K562 (cell line): Measurements from ENCODE around the gene C5orf22. TPM values are rescaled to one million over a fixed set of nuclear protein-coding genes. Genes with fewer than 3 reads are reported as not detected.

Source experiments
- ATAC-seq: fragments of 200-7000 bp; cut with Tn5 transposase; 3 replicates; pipeline ENCODE4 v1.9.1; 2020; ENCODE audit warnings: moderate library complexity
- BruUV-seq: library from RNA; stranded (reverse); fragments of 400-500 nt; replicated peaks from 2 replicates; lab custom pipeline; 2021; lab: Mats Ljungman, UMichigan
- CTCF ChIA-PET: fragments of 300-600 bp; formaldehyde crosslinking; extraction: SDS; loops from one replicate; lab custom pipeline; 2021; ENCODE audit warnings: low intra/inter-chr PET ratio; lab: Yijun Ruan, JAX
- POLR2A ChIA-PET: fragments of 300-600, 350-650 bp; sonication (Branson Sonifier 250); formaldehyde crosslinking; extraction: SDS; loops from one replicate; lab custom pipeline; 2021; ENCODE audit warnings: antibody characterized with exemption, inconsistent platforms; lab: Yijun Ruan, JAX
- DNase-seq, 4 experiments: peaks; one replicate each; pipeline versions ENCODE4 v3.0.0 to v3.0.0-alpha.2; 2011 to 2018; ENCODE audit warnings: low spot score in 3 of 4, mixed read lengths in 3 of 4; ENCODE audit errors: extremely low read depth in 1 of 4
- FAIRE-seq: peaks from 2 replicates; lab custom pipeline; 2011; peaks lifted over from hg19 to GRCh38; lab: Jason Lieb, UNC
- H2AFZ ChIP-seq: 2 replicates; pipeline ENCODE4 v1.6.0; 2011; ENCODE audit warnings: low read depth, low read length, control low read depth, inconsistent platforms
- H3K27ac ChIP-seq: fragments of 200-600 bp; 3 replicates; pipeline ENCODE4 v1.8.0; 2011; ENCODE audit warnings: low read depth, mild to moderate bottlenecking, control low read depth, inconsistent platforms, low read length, moderate library complexity, mixed read lengths; ENCODE audit errors: extremely low read depth
- H3K27me3 ChIP-seq, 2 experiments: fragments of 300-600 bp in 1 of 2; 2 replicates in 1 of 2; 3 replicates in 1 of 2; pipeline versions ENCODE4 v1.6.0 to v1.8.0; 2011; ENCODE audit warnings: inconsistent platforms in 2 of 2, low read length in 2 of 2, mild to moderate bottlenecking in 1 of 2, mixed read lengths in 1 of 2, moderate library complexity in 1 of 2; ENCODE audit not compliant: control insufficient read depth in 2 of 2, insufficient read depth in 2 of 2
- H3K36me3 ChIP-seq: fragments of 300-600 bp; 3 replicates; pipeline ENCODE4 v1.8.0; 2011; ENCODE audit warnings: mild to moderate bottlenecking, low read length, inconsistent platforms; ENCODE audit not compliant: control insufficient read depth, insufficient read depth
- H3K4me1 ChIP-seq, 2 experiments: fragments of 200-600 bp in 1 of 2; replicated peaks in 1 of 2; 2 replicates in 1 of 2; 3 replicates in 1 of 2; pipeline versions ENCODE4 v1.5.1 to v1.8.0; 2011; ENCODE audit warnings: inconsistent platforms in 2 of 2, low read length in 2 of 2, mild to moderate bottlenecking in 1 of 2, mixed read lengths in 1 of 2, moderate library complexity in 1 of 2; ENCODE audit not compliant: control insufficient read depth in 2 of 2, insufficient read depth in 2 of 2
- H3K4me2 ChIP-seq: 2 replicates; pipeline ENCODE4 v1.6.1; 2011; ENCODE audit warnings: low read length, control low read depth, inconsistent platforms, mixed read lengths; ENCODE audit not compliant: insufficient read depth
- H3K4me3 ChIP-seq: fragments of 200-600 bp; sonication (generic), shearing (Covaris generic); 2 replicates; pipeline ENCODE4 v1.5.1; 2016; ENCODE audit warnings: control low read depth, inconsistent platforms
- H3K79me2 ChIP-seq: fragments of 200-600 bp; 3 replicates; pipeline ENCODE4 v1.8.0; 2011; ENCODE audit warnings: low read length, inconsistent platforms; ENCODE audit not compliant: control insufficient read depth, insufficient read depth
- H3K9ac ChIP-seq, 2 experiments: 2 replicates each; pipeline versions ENCODE4 v1.6.0 to v1.6.1; 2011; ENCODE audit warnings: low read depth in 2 of 2, low read length in 2 of 2, control low read depth in 1 of 2, inconsistent platforms in 1 of 2, mild to moderate bottlenecking in 1 of 2, mixed read lengths in 1 of 2; ENCODE audit not compliant: insufficient read depth in 1 of 2
- H3K9me1 ChIP-seq: one replicate; pipeline ENCODE4 v1.6.0; 2011; ENCODE audit warnings: inconsistent platforms, mild to moderate bottlenecking, low read length, moderate library complexity; ENCODE audit not compliant: control insufficient read depth, insufficient read depth
- H3K9me3 ChIP-seq: replicated peaks from 2 replicates; pipeline ENCODE4 v1.5.1; 2011; ENCODE audit warnings: low read depth, low read length, inconsistent platforms; ENCODE audit not compliant: control insufficient read depth, insufficient read depth
- H4K20me1 ChIP-seq: replicated peaks from 2 replicates; pipeline ENCODE4 v1.6.1; 2011; ENCODE audit warnings: low read length, inconsistent platforms, mixed read lengths; ENCODE audit not compliant: control insufficient read depth, insufficient read depth
- EHMT2 ChIP-seq: fragments of 450-650 bp; IDR thresholded peaks from 2 replicates; pipeline ENCODE4 v1.6.1; 2018; ENCODE audit warnings: antibody characterized with exemption
- HNRNPL ChIP-seq: fragments of 200-400 bp; formaldehyde crosslinking; IDR thresholded peaks from 2 replicates; pipeline ENCODE4 v1.6.1; 2017; ENCODE audit warnings: low read depth, mild to moderate bottlenecking, low read length
- HSF4 ChIP-seq: fragments of 250-450 bp; sonication (Bioruptor Pico); IDR thresholded peaks from 2 replicates; pipeline ENCODE4 v2.1.2; 2022; ENCODE audit warnings: mild to moderate bottlenecking, moderate library complexity, borderline replicate concordance
- ILF3 ChIP-seq: fragments of 450-650 bp; IDR thresholded peaks from 2 replicates; pipeline ENCODE4 v1.6.1; 2018; ENCODE audit warnings: antibody characterized with exemption, mild to moderate bottlenecking, moderate library complexity, borderline replicate concordance
- KLF10 ChIP-seq: fragments of 250-450 bp; sonication (Bioruptor Pico); IDR thresholded peaks from 2 replicates; pipeline ENCODE4 v1.6.1; 2021; ENCODE audit warnings: matching md5 sums
- MED1 ChIP-seq: sonication (generic); formaldehyde crosslinking; IDR thresholded peaks from 2 replicates; pipeline ENCODE4 v1.8.1; 2023; ENCODE audit warnings: missing genetic modification reagents, borderline replicate concordance
- SIN3A ChIP-seq, 2 experiments: fragments of 150-350 bp in 1 of 2; IDR thresholded peaks; 2 replicates each; pipeline ENCODE4 v1.6.1; 2011 to 2016; ENCODE audit warnings: borderline replicate concordance in 2 of 2, low read depth in 2 of 2, low read length in 2 of 2, mild to moderate bottlenecking in 2 of 2, moderate library complexity in 2 of 2; ENCODE audit not compliant: control insufficient read depth in 1 of 2
- SIRT6 ChIP-seq: IDR thresholded peaks from one replicate; pipeline ENCODE4 v1.6.1; 2012; ENCODE audit warnings: low read depth, mild to moderate bottlenecking, control low read depth, inconsistent platforms, low read length, moderate library complexity
- TBL1XR1 ChIP-seq, 2 experiments: IDR thresholded peaks; 2 replicates each; pipeline ENCODE4 v1.6.1; 2012; ENCODE audit warnings: improper control_type of control experiment in 2 of 2, low read length in 2 of 2, mild to moderate bottlenecking in 1 of 2
- ZC3H4 ChIP-seq: sonication (generic); formaldehyde crosslinking; IDR thresholded peaks from 2 replicates; pipeline ENCODE4 v1.9.0; 2021; ENCODE audit warnings: missing genetic modification reagents, borderline replicate concordance
- ZNF212 ChIP-seq: fragments of 450-650 bp; formaldehyde crosslinking; IDR thresholded peaks from 2 replicates; pipeline ENCODE4 v1.4.0; 2020; ENCODE audit warnings: mild to moderate bottlenecking
- ZNF217 ChIP-seq: sonication (generic); formaldehyde crosslinking; IDR thresholded peaks from 2 replicates; pipeline ENCODE4 v1.8.0; 2022; ENCODE audit warnings: mild to moderate bottlenecking, missing genetic modification reagents
- ZNF699 ChIP-seq: fragments of 250-450 bp; sonication (Bioruptor Pico); IDR thresholded peaks from 2 replicates; pipeline ENCODE4 v1.8.0; 2021; ENCODE audit warnings: mild to moderate bottlenecking, moderate library complexity; ENCODE audit not compliant: insufficient replicate concordance
- ZNF77 ChIP-seq: fragments of 250-450 bp; sonication (Bioruptor Pico); IDR thresholded peaks from 2 replicates; pipeline ENCODE4 v1.5.0; 2020
- WGBS: fragments of 100-300 bp; shearing (Covaris generic); methylation state at CpG from one replicate; pipeline ENCODE4 v1.1.6; 2016; ENCODE audit warnings: low coverage, mixed read lengths; ENCODE audit not compliant: insufficient coverage; ENCODE audit errors: missing lambda C conversion rate; 5-methylcytosine and 5-hydroxymethylcytosine counted together
- in situ Hi-C: fragments of 300-500 bp; cut with MboI; formaldehyde crosslinking; loops from 4 replicates; pipeline ENCODE4 v1.15.0; 2018; ENCODE audit warnings: inconsistent platforms, mixed read lengths
- intact Hi-C: fragments of 100-400 bp; cut with micrococcal nuclease; formaldehyde crosslinking; loops from 2 replicates; pipeline ENCODE4 v1.14.2; 2022
- polyA plus RNA-seq, 8 experiments: library from polyadenylated mRNA; depleted of rRNA in 4 of 8; stranded (reverse) in 5 of 8; unstranded in 3 of 8; fragments of >200 nt; fragmentation: Nextera tagmentation in 2 of 8; fragmentation: Illumina TruSeq in 1 of 8; extraction: Ambion mirVana in 2 of 8; extraction: Trizol in 1 of 8; gene quantifications; 2 replicates each; pipeline versions ENCODE4 v1.2.1 to v1.2.3, GENCODE V29; 2011 to 2014; ENCODE audit warnings: inconsistent platforms in 1 of 8, missing spikeins in 1 of 8
- total RNA-seq, 7 experiments: library from RNA; depleted of rRNA in 6 of 7; stranded (reverse); fragments of >200 nt in 6 of 7; fragmentation: Illumina TruSeq in 2 of 7; extraction: Trizol in 2 of 7; gene quantifications; 2 replicates each; pipeline versions ENCODE4 v1.2.1 to v1.2.3, GENCODE V29; 2011 to 2021; ENCODE audit warnings: low replicate concordance in 1 of 7
- TF ChIP-seq, protein P1 (sequence below): IDR thresholded peaks from 2 replicates; pipeline ENCODE4 v1.6.1; 2011; ENCODE audit warnings: borderline replicate concordance, low read depth, mild to moderate bottlenecking, moderate library complexity, low read length; ENCODE audit not compliant: insufficient read depth, poor library complexity, severe bottlenecking
- TF ChIP-seq, protein P2 (sequence below): sonication (generic); formaldehyde crosslinking; IDR thresholded peaks from 2 replicates; pipeline ENCODE4 v1.8.1; 2023; ENCODE audit warnings: mild to moderate bottlenecking, missing genetic modification reagents, moderate library complexity
- TF ChIP-seq, protein P3 (sequence below): fragments of 150-350 bp; conservative IDR thresholded peaks from 2 replicates; pipeline ENCODE4 v1.6.1; 2014; ENCODE audit warnings: low read length

C5orf22 gene
- total and polyA plus RNA-seq, 9 of the 15 experiments (the other 6 are each of a cell fraction or from before 2014, with no cell fraction given) = 22.7 to 56.7 (median 39.3) TPM

DNA sequence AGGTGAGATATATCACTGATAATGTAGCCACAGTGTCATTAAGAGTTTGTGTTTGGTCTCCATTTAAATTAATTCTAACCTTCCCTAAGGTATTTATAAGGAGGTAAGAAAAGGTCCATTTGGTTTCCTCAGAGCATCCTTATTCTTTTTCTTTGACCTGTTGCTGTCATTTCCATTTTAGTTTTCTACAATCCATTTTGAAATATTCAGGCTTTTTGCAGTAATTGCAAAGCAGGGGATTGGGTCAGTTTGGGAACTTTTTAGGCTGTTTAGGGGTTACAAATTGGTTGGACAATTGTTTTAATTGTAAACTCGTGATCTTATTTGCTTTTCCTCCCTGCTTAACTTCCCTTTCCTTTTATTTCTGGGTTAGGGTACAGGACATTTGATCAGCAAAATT, 64.3 kb downstream of the C5orf22 start:
- no peak overlapping the region for H3K9ac ChIP-seq
- no peaks in the 10 kb centered on the region for H3K9me1 ChIP-seq
- intact Hi-C loops = no loop called here
- no peaks in the 10 kb centered on the region for H3K4me1 ChIP-seq
- 0% methylated on average over 1 of the region's 1 CpG for WGBS
- H3K36me3 ChIP-seq = no peaks in the 10 kb centered on the region
- H3K27ac ChIP-seq = no peak overlapping the region
- in situ Hi-C loops = loop anchor here (25.0 kb wide), 1 partner anchor 1016 kb away; no protein-coding TSS in a partner anchor
- FAIRE-seq (no peak), ATAC-seq (no peak), DNase-seq (no peak)
- H3K4me2 ChIP-seq = no peak overlapping the region
- H3K79me2 ChIP-seq = no peaks in the 10 kb centered on the region
- no peaks in the 10 kb centered on the region for H4K20me1 ChIP-seq
- H2AFZ ChIP-seq = no peak overlapping the region
- POLR2A ChIA-PET = interaction anchor here (0.6 kb wide), 1 partner anchor 216 kb away, joined by 3 read pairs; no protein-coding TSS in a partner anchor
- H3K9me3 ChIP-seq = no peaks in the 10 kb centered on the region
- peaks cover 21% of the 10 kb centered on the region in 2 experiments; a peak in 4 of 5 replicates for H3K27me3 ChIP-seq
- CTCF ChIA-PET = no interaction called here
- BruUV-seq = no TSS peak
- no peak overlapping the region for H3K4me3 ChIP-seq
- no peak for TF ChIP-seq HSF4 (CRISPR knock-in tag)
- TF ChIP-seq EHMT2 = no peak
- TF ChIP-seq, protein P1, sequence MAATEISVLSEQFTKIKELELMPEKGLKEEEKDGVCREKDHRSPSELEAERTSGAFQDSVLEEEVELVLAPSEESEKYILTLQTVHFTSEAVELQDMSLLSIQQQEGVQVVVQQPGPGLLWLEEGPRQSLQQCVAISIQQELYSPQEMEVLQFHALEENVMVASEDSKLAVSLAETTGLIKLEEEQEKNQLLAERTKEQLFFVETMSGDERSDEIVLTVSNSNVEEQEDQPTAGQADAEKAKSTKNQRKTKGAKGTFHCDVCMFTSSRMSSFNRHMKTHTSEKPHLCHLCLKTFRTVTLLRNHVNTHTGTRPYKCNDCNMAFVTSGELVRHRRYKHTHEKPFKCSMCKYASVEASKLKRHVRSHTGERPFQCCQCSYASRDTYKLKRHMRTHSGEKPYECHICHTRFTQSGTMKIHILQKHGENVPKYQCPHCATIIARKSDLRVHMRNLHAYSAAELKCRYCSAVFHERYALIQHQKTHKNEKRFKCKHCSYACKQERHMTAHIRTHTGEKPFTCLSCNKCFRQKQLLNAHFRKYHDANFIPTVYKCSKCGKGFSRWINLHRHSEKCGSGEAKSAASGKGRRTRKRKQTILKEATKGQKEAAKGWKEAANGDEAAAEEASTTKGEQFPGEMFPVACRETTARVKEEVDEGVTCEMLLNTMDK = no peak
- TF ChIP-seq SIN3A (IDR thresholded peaks at IDR 0.05; ENCODE audit: borderline replicate concordance in 2 of 2, control insufficient read depth in 1 of 2, low read depth in 2 of 2, low read length in 2 of 2) = no peak
- TF ChIP-seq, protein P2, sequence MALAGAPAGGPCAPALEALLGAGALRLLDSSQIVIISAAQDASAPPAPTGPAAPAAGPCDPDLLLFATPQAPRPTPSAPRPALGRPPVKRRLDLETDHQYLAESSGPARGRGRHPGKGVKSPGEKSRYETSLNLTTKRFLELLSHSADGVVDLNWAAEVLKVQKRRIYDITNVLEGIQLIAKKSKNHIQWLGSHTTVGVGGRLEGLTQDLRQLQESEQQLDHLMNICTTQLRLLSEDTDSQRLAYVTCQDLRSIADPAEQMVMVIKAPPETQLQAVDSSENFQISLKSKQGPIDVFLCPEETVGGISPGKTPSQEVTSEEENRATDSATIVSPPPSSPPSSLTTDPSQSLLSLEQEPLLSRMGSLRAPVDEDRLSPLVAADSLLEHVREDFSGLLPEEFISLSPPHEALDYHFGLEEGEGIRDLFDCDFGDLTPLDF (CRISPR knock-in tag) = no peak
- no peak for TF ChIP-seq ZNF699 (CRISPR knock-in tag)
- no peak for TF ChIP-seq SIRT6
- TF ChIP-seq, protein P3, sequence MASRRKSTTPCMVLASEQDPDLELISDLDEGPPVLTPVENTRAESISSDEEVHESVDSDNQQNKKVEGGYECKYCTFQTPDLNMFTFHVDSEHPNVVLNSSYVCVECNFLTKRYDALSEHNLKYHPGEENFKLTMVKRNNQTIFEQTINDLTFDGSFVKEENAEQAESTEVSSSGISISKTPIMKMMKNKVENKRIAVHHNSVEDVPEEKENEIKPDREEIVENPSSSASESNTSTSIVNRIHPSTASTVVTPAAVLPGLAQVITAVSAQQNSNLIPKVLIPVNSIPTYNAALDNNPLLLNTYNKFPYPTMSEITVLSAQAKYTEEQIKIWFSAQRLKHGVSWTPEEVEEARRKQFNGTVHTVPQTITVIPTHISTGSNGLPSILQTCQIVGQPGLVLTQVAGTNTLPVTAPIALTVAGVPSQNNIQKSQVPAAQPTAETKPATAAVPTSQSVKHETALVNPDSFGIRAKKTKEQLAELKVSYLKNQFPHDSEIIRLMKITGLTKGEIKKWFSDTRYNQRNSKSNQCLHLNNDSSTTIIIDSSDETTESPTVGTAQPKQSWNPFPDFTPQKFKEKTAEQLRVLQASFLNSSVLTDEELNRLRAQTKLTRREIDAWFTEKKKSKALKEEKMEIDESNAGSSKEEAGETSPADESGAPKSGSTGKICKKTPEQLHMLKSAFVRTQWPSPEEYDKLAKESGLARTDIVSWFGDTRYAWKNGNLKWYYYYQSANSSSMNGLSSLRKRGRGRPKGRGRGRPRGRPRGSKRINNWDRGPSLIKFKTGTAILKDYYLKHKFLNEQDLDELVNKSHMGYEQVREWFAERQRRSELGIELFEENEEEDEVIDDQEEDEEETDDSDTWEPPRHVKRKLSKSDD = no peak
- TF ChIP-seq ZNF212 (CRISPR knock-in tag) = no peak
- TF ChIP-seq HNRNPL = no peak
- no peak for TF ChIP-seq ZC3H4
- no peak for TF ChIP-seq MED1 (CRISPR knock-in tag)
- TF ChIP-seq ZNF217 = no peak
- no peak for TF ChIP-seq TBL1XR1 (IDR thresholded peaks at IDR 0.05; ENCODE audit: low read length in 2 of 2)
- TF ChIP-seq ZNF77 (CRISPR knock-in tag) = no peak
- TF ChIP-seq ILF3 = no peak
- no peak for TF ChIP-seq KLF10 (CRISPR knock-in tag)
